ENCODE results near the gene FSTL4. TPM values are rescaled to one million over a fixed set of nuclear protein-coding genes. Genes with fewer than 3 reads are reported as not detected.
"Not testable (repeated sequence)": the region's sequence is repeated elsewhere in the genome, so short reads cannot be mapped to it uniquely, and the experiment has no call there.

FSTL4 gene
- total RNA-seq, 1 donor from 2014 or later, result 14.3 TPM

DNA sequence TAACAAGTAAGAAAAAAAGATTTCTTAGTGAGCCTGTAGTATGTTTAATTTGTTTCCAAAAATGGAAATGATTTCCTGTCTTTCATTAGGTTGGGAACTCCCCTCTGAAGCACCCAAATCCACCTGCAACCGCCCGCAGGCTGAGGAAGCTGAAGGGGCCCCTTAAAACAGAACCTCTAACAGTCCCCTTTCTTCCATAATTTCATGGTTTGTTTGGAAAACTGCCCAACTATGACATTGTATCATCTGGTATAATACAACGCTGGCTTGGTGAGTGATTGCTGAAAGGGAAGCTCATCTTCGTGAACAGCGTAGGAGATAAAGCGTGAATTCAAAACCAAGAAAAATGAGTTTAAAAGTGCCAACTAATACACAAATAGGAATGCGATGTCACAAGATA lies 215.5 kb downstream of the FSTL4 start:
- Mint-ChIP-seq H3K4me1 (peaks cover 26% of the 10 kb centered on the region), H3K9me3 (no peaks in the 10 kb centered on the region), H3K4me3 (no peak overlapping the region), H3K27ac (peak overlapping the region; percentile 87), H3K36me3 (no peaks in the 10 kb centered on the region), H3K27me3 (ENCODE audit: low read depth) (no peaks in the 10 kb centered on the region)
- TF ChIP-seq, protein P1, sequence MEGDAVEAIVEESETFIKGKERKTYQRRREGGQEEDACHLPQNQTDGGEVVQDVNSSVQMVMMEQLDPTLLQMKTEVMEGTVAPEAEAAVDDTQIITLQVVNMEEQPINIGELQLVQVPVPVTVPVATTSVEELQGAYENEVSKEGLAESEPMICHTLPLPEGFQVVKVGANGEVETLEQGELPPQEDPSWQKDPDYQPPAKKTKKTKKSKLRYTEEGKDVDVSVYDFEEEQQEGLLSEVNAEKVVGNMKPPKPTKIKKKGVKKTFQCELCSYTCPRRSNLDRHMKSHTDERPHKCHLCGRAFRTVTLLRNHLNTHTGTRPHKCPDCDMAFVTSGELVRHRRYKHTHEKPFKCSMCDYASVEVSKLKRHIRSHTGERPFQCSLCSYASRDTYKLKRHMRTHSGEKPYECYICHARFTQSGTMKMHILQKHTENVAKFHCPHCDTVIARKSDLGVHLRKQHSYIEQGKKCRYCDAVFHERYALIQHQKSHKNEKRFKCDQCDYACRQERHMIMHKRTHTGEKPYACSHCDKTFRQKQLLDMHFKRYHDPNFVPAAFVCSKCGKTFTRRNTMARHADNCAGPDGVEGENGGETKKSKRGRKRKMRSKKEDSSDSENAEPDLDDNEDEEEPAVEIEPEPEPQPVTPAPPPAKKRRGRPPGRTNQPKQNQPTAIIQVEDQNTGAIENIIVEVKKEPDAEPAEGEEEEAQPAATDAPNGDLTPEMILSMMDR (IDR thresholded peaks at IDR 0.05; ENCODE audit: unreplicated experiment), result no peak
- no peak for DNase-seq (ENCODE audit: low spot score in 2 of 2, unreplicated experiment in 2 of 2)

DNA sequence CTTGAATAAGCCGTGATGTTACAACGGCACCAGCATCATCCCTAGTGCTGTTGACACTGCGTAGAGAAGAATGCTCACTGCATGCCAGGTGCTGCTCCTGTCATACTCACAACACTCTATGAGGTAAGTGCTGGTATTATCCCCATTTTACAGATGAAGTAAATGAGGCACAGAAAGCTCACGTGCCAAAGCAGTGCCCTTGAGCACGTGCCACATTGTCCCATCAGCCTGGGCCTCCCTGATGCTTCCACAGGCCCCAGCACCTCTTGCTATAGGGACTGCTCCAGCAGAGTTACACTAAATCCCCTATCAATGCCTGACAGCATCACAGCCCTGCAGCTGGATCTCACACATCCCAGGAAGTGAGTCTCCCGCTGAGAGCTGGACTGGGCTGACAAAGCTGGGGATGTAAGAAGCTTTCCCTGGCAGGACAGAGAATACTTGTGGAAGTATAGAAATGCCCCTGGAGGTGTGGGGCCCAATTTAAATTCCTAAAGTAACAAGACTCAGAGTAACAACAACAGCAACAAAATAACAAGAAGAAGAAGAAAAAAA lies 216.1 kb downstream of the FSTL4 start:
- H3K4me1 Mint-ChIP-seq, result peaks cover 26% of the 10 kb centered on the region
- TF ChIP-seq, protein P1 (IDR thresholded peaks at IDR 0.05; ENCODE audit: unreplicated experiment), result no peak
- H3K27ac Mint-ChIP-seq, result peak overlapping the region; percentile 87
- no peak for DNase-seq (ENCODE audit: low spot score in 2 of 2, unreplicated experiment in 2 of 2)
- no peaks in the 10 kb centered on the region for H3K9me3 Mint-ChIP-seq
- no peak overlapping the region for H3K4me3 Mint-ChIP-seq
- H3K27me3 Mint-ChIP-seq (ENCODE audit: low read depth), result no peaks in the 10 kb centered on the region
- H3K36me3 Mint-ChIP-seq, result no peaks in the 10 kb centered on the region

DNA sequence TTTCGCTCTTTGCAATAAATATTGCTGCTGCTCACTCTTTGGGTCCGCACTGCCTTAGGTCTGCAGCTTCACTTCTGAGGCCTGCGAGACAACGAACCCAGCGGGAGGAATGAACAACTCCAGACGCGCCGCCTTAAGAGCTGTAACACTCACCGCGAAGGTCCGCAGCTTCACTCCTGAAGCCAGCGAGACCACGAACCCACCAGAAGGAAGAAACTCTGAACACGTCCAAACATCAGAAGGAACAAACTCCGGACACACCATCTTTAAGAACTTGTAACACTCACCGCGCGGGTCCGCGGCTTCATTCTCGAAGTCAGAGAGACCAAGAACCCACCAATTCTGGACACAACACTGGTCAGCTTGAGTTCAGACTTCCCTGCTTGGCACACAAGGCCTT lies 217.1 kb downstream of the FSTL4 start:
- H3K4me3 Mint-ChIP-seq; H3K36me3 Mint-ChIP-seq; H3K9me3 Mint-ChIP-seq; H3K27ac Mint-ChIP-seq; H3K27me3 Mint-ChIP-seq (ENCODE audit: low read depth); DNase-seq (ENCODE audit: low spot score in 2 of 2, unreplicated experiment in 2 of 2): not testable (repeated sequence)
- peaks cover 23% of the 10 kb centered on the region for H3K4me1 Mint-ChIP-seq

DNA sequence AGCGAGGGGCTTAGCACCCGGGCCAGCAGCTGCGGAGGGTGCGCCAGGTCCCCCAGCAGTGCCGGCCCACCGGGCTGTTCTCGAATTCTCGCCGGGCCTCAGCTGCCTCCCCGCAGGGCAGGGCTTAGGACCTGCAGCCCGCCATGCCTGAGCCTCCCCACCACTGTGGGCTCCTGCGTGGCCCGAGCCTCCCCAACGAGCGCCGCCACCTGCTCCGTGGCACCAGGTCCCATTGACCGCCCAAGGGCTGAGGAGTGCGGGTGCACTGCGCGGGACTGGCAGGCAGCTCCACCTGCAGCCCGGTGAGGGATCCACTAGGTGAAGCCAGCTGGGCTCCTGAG lies 217.9 kb downstream of the FSTL4 start:
- not testable (repeated sequence) for H3K4me3 Mint-ChIP-seq; DNase-seq (ENCODE audit: low spot score in 2 of 2, unreplicated experiment in 2 of 2); H3K9me3 Mint-ChIP-seq; H3K27ac Mint-ChIP-seq; H3K36me3 Mint-ChIP-seq; H3K27me3 Mint-ChIP-seq (ENCODE audit: low read depth)
- H3K4me1 Mint-ChIP-seq, result peaks cover 24% of the 10 kb centered on the region

DNA sequence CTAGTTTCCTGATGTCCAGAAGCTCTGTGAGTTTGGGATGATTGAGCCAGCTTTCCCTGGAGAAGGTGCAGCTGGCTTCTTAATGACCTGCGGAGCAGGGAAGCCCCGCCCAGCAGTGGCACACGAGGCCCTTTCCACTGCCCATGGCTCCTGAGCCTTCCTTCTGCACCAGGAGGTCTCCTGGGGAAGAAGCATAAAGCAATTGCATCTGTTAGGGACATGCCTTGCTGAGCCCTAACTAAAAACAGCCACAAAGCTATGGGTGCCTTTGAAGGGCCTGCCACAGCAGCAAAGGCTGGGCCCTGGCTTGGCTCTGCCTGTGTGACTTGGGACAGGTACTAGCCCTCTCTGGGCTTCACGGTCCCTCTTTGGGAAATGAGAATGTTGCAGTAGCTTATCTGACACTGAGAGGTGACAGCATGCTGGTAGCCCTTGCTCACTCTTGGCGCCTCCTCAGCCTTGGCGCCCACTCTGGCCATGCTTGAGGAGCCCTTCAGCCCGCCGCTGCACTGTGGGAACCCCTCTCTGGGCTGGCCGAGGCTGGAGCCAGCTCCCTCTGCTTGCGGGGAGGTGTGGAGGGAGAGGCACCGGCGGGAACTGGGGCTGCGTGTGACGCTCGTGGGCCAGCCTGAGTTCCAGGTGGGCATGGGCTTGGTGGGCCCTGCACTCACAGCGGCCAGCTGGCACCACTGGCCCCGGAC lies 218.4 kb downstream of the FSTL4 start:
- TF ChIP-seq, protein P1 (IDR thresholded peaks at IDR 0.05; ENCODE audit: unreplicated experiment), result no peak
- no peaks in the 10 kb centered on the region for H3K27me3 Mint-ChIP-seq (ENCODE audit: low read depth)
- peak in 1 of 2 experiments; percentile 28 for DNase-seq (ENCODE audit: low spot score in 2 of 2, unreplicated experiment in 2 of 2)
- H3K27ac Mint-ChIP-seq, result no peak overlapping the region
- H3K4me1 Mint-ChIP-seq, result peaks cover 28% of the 10 kb centered on the region
- no peaks in the 10 kb centered on the region for H3K36me3 Mint-ChIP-seq
- no peak overlapping the region for H3K4me3 Mint-ChIP-seq
- no peaks in the 10 kb centered on the region for H3K9me3 Mint-ChIP-seq

DNA sequence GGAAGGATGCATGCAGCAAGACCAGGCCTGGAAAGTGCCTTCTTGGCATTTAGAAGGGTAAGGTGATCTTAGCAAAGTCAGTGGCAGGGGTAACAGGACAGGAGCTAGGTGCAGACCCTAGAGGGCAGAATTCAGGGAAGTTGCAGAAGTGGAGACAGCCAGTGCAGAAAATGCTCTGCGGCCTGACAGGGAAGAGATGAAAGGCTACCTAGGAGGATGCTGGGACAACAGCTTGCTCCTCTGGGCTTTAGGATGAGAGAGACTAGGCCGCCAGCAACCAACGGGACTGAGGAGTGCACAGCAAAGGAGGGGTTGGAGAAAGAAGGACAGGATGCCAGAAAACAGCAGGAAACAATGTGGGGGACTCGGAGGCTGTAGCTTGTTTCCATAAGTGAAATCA lies 219.9 kb downstream of the FSTL4 start:
- peaks cover 28% of the 10 kb centered on the region for H3K4me1 Mint-ChIP-seq
- H3K27me3 Mint-ChIP-seq (ENCODE audit: low read depth), result no peaks in the 10 kb centered on the region
- no peak overlapping the region for H3K27ac Mint-ChIP-seq
- H3K36me3 Mint-ChIP-seq, result no peaks in the 10 kb centered on the region
- no peak overlapping the region for H3K4me3 Mint-ChIP-seq
- H3K9me3 Mint-ChIP-seq, result no peaks in the 10 kb centered on the region
- DNase-seq (ENCODE audit: low spot score in 2 of 2, unreplicated experiment in 2 of 2), result no peak
- TF ChIP-seq, protein P1 (IDR thresholded peaks at IDR 0.05; ENCODE audit: unreplicated experiment), result no peak
